GM23248 (cell line): ENCODE data around the gene KCNA2. TPM values are rescaled to one million over a fixed set of nuclear protein-coding genes. Genes with fewer than 3 reads are reported as not detected.

ENCODE experiments used
- DNase-seq: peaks from one replicate; pipeline ENCODE4 v3.0.0-alpha.2; 2015
- H2AFZ ChIP-seq: fragments of 200-600 bp; sonication (generic); 2 replicates; pipeline ENCODE4 v1.6.1; 2016; ENCODE audit warnings: antibody characterized with exemption
- H3F3A ChIP-seq: fragments of 200-600 bp; sonication (generic); 2 replicates; pipeline ENCODE4 v1.6.1; 2016; ENCODE audit warnings: mild to moderate bottlenecking, antibody characterized with exemption, mixed run types; ENCODE audit not compliant: insufficient read depth
- H3K27ac ChIP-seq: fragments of 200-600 bp; sonication (generic); 2 replicates; pipeline ENCODE4 v1.5.1; 2016; ENCODE audit warnings: mild to moderate bottlenecking
- H3K27me3 ChIP-seq: fragments of 200-600 bp; sonication (generic); replicated peaks from 2 replicates; pipeline ENCODE4 v1.6.1; 2016; ENCODE audit warnings: mild to moderate bottlenecking; ENCODE audit not compliant: insufficient read depth
- H3K36me3 ChIP-seq: fragments of 200-600 bp; sonication (generic); 2 replicates; pipeline ENCODE4 v1.6.1; 2016; ENCODE audit warnings: low read depth, mild to moderate bottlenecking
- H3K4me1 ChIP-seq: fragments of 200-600 bp; sonication (generic); 2 replicates; pipeline ENCODE4 v1.6.1; 2016; ENCODE audit warnings: mild to moderate bottlenecking; ENCODE audit not compliant: insufficient read depth
- H3K4me2 ChIP-seq: fragments of 200-600 bp; sonication (generic); one replicate; pipeline ENCODE4 v1.6.1; 2016; ENCODE audit warnings: mild to moderate bottlenecking; ENCODE audit not compliant: unreplicated experiment
- H3K4me3 ChIP-seq: fragments of 200-600 bp; sonication (generic); 2 replicates; pipeline ENCODE4 v1.5.1; 2016; ENCODE audit warnings: mild to moderate bottlenecking
- H3K79me2 ChIP-seq: fragments of 200-600 bp; sonication (generic); 2 replicates; pipeline ENCODE4 v1.6.1; 2016; ENCODE audit warnings: mild to moderate bottlenecking; ENCODE audit not compliant: insufficient read depth
- H3K9ac ChIP-seq: fragments of 200-600 bp; sonication (generic); 2 replicates; pipeline ENCODE4 v1.6.1; 2016; ENCODE audit warnings: mild to moderate bottlenecking
- H3K9me2 ChIP-seq: fragments of 200-600 bp; sonication (generic); 2 replicates; pipeline ENCODE4 v1.6.1; 2016; ENCODE audit warnings: mixed run types, mild to moderate bottlenecking, moderate library complexity; ENCODE audit not compliant: insufficient read depth
- H3K9me3 ChIP-seq: fragments of 200-600 bp; sonication (generic); one replicate; pipeline ENCODE4 v1.6.1; 2017; ENCODE audit warnings: low read depth
- H4K20me1 ChIP-seq: fragments of 200-600 bp; sonication (generic); 2 replicates; pipeline ENCODE4 v1.6.0; 2016; ENCODE audit not compliant: insufficient read depth
- EZH2 ChIP-seq: fragments of 200-600 bp; sonication (generic); IDR thresholded peaks from 2 replicates; pipeline ENCODE4 v1.6.1; 2018; ENCODE audit warnings: antibody characterized with exemption, mild to moderate bottlenecking; ENCODE audit not compliant: insufficient read depth, poor library complexity, severe bottlenecking
- EZH2phosphoT487 ChIP-seq: fragments of 200-600 bp; sonication (generic); IDR thresholded peaks from 2 replicates; pipeline ENCODE4 v1.6.1; 2018; ENCODE audit warnings: antibody characterized with exemption, moderate library complexity, mild to moderate bottlenecking, low read depth; ENCODE audit not compliant: insufficient read depth
- WGBS, 2 experiments: methylation state at CpG; one replicate each; pipeline ENCODE4 v1.1.6; 2015 to 2017; ENCODE audit warnings: low lambda C conversion rate in 2 of 2, low coverage in 1 of 2; ENCODE audit errors: missing lambda C conversion rate in 2 of 2; 5-methylcytosine and 5-hydroxymethylcytosine counted together
- in situ Hi-C: fragments of 300-500 bp; cut with MboI; formaldehyde crosslinking; loops from 2 replicates; pipeline ENCODE4 v1.15.0; 2020
- polyA plus RNA-seq: library from polyadenylated mRNA; unstranded; fragments of >200 nt; fragmentation: Nextera tagmentation; extraction: Ambion mirVana; gene quantifications from 2 replicates; pipeline ENCODE4 v1.2.1, GENCODE V29; 2016
- total RNA-seq: library from RNA; depleted of rRNA; stranded (reverse); fragments of >200 nt; shearing (Covaris generic); gene quantifications from 2 replicates; pipeline ENCODE4 v1.2.3, GENCODE V29; 2014

Gene KCNA2
- total and polyA plus RNA-seq, 2 experiments from 2014 or later, result not detected

GRCh38 chr1:110580244-110580643, 25.9 kb downstream of the KCNA2 start:
- Histone ChIP-seq H3K27ac (no peak overlapping the region), H2AFZ (no peak overlapping the region), H3K4me1 (no peaks in the 10 kb centered on the region), H3K9ac (no peak overlapping the region), H3K9me3 (no peaks in the 10 kb centered on the region), H3K79me2 (no peaks in the 10 kb centered on the region), H3K4me3 (no peak overlapping the region), H3K9me2 (no peaks in the 10 kb centered on the region), H3K27me3 (no peaks in the 10 kb centered on the region; the same call in 1 of the 2 replicates), H3F3A (no peaks in the 10 kb centered on the region), H4K20me1 (no peaks in the 10 kb centered on the region), H3K36me3 (no peaks in the 10 kb centered on the region), H3K4me2 (no peak overlapping the region)
- in situ Hi-C loops, result no loop called here
- 25% methylated on average over 1 of the region's 1 CpG for WGBS, 2 experiments
- DNase-seq, result no peak
- TF ChIP-seq EZH2phosphoT487, result no peak
- TF ChIP-seq EZH2, result no peak

- no peaks in the 10 kb centered on the region for H3K4me1 ChIP-seq
These were observed 26.7 kb downstream of the KCNA2 start for GRCh38 chr1:110579460-110579859.

GRCh38 chr1:110576441-110576840, 29.7 kb downstream of the KCNA2 start:
- H3K4me1 ChIP-seq, result no peaks in the 10 kb centered on the region
- no peaks in the 10 kb centered on the region for H3K36me3 ChIP-seq
- no peaks in the 10 kb centered on the region for H3K9me2 ChIP-seq
- no peak overlapping the region for H3K4me3 ChIP-seq
- no peaks in the 10 kb centered on the region for H4K20me1 ChIP-seq
- in situ Hi-C loops, result no loop called here
- no peaks in the 10 kb centered on the region; the same call in 1 of the 2 replicates for H3K27me3 ChIP-seq
- TF ChIP-seq EZH2 (no peak), EZH2phosphoT487 (no peak)
- no peak overlapping the region for H3K9ac ChIP-seq
- H3K9me3 ChIP-seq, result no peaks in the 10 kb centered on the region
- no peak overlapping the region for H3K27ac ChIP-seq
- no peaks in the 10 kb centered on the region for H3F3A ChIP-seq
- H3K4me2 ChIP-seq, result no peak overlapping the region
- DNase-seq, result no peak
- H2AFZ ChIP-seq, result no peak overlapping the region
- H3K79me2 ChIP-seq, result no peaks in the 10 kb centered on the region

More at GRCh38 chr1:110579460-110579859, 26.7 kb downstream of the KCNA2 start:
- Histone ChIP-seq H3K36me3 (no peaks in the 10 kb centered on the region), H3K9me3 (no peaks in the 10 kb centered on the region), H3F3A (no peaks in the 10 kb centered on the region), H3K4me3 (no peak overlapping the region), H3K9ac (no peak overlapping the region), H3K79me2 (no peaks in the 10 kb centered on the region), H3K4me2 (no peak overlapping the region), H2AFZ (no peak overlapping the region), H3K9me2 (no peaks in the 10 kb centered on the region), H3K27me3 (no peaks in the 10 kb centered on the region; the same call in 1 of the 2 replicates), H4K20me1 (no peaks in the 10 kb centered on the region), H3K27ac (no peak overlapping the region)
- TF ChIP-seq EZH2 (no peak), EZH2phosphoT487 (no peak)
- in situ Hi-C loops, result no loop called here
- 29% methylated on average over 3 of the region's 3 CpGs for whole genome bisulfite sequencing, 2 experiments
- no peak for DNase-seq

GRCh38 chr1:110573314-110573713, 32.8 kb downstream of the KCNA2 start:
- H3K9me2 ChIP-seq, result no peaks in the 10 kb centered on the region
- H3K9me3 ChIP-seq, result no peaks in the 10 kb centered on the region
- H3K27ac ChIP-seq, result no peak overlapping the region
- no peak for DNase-seq
- H3F3A ChIP-seq, result no peaks in the 10 kb centered on the region
- H3K27me3 ChIP-seq, result peaks cover 6% of the 10 kb centered on the region; the same call in 1 of the 2 replicates
- no peaks in the 10 kb centered on the region for H4K20me1 ChIP-seq
- no peak overlapping the region for H2AFZ ChIP-seq
- in situ Hi-C loops, result no loop called here
- WGBS, 2 experiments, result 71 to 81% methylated on average over 1 of the region's 1 CpG
- no peak overlapping the region for H3K4me3 ChIP-seq
- no peak overlapping the region for H3K4me2 ChIP-seq
- no peaks in the 10 kb centered on the region for H3K79me2 ChIP-seq
- H3K9ac ChIP-seq, result no peak overlapping the region
- no peaks in the 10 kb centered on the region for H3K36me3 ChIP-seq
- TF ChIP-seq EZH2phosphoT487 (no peak), EZH2 (no peak)
- no peaks in the 10 kb centered on the region for H3K4me1 ChIP-seq

- TF ChIP-seq EZH2phosphoT487, result no peak
- no peak for TF ChIP-seq EZH2
- Histone ChIP-seq H3K4me1 (no peaks in the 10 kb centered on the region), H4K20me1 (no peaks in the 10 kb centered on the region), H3K4me3 (no peak overlapping the region), H3K9ac (no peak overlapping the region), H3F3A (no peaks in the 10 kb centered on the region), H3K79me2 (no peaks in the 10 kb centered on the region), H3K9me3 (no peaks in the 10 kb centered on the region), H3K27ac (no peak overlapping the region), H3K27me3 (peaks cover 11% of the 10 kb centered on the region; the same call in 1 of the 2 replicates), H3K9me2 (no peaks in the 10 kb centered on the region), H3K4me2 (no peak overlapping the region), H3K36me3 (no peaks in the 10 kb centered on the region), H2AFZ (no peak overlapping the region)
- WGBS, 2 experiments, result 46 to 48% methylated on average over 3 of the region's 3 CpGs
- in situ Hi-C loops, result no loop called here
- DNase-seq, result no peak
These were observed 33.4 kb downstream of the KCNA2 start for GRCh38 chr1:110572751-110573150.
